Measurements from ENCODE around the gene MYL3. TPM values are rescaled to one million over a fixed set of nuclear protein-coding genes. Genes with fewer than 3 reads are reported as not detected.

MYL3 gene
- polyA plus RNA-seq, 1 of the 3 experiments (the other 2 are of a cell fraction) = not detected

DNA sequence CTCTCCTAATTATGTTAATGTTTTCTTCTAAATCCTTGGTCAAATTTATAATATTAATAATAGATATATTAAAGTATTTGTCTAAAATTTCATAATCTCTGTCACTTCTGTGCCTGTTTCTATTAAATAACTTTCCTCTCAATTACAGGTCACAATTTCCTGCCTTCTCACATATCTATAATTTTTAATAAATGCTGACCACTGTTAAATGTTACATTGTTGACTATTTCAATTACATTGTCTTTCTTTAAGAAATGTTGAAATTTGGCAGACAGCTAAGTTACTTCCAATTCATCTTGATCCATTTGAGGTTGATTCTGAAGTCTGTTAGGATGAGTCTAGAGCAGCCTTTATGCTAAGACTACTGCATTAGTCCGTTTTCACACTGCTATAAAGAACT, 41.7 kb downstream of the MYL3 start:
- ChIA-PET CTCF (no interaction called here), POLR2A (no interaction called here)
- Histone ChIP-seq H4K20me1 (ENCODE audit: insufficient read depth) (no peaks in the 10 kb centered on the region), H2AFZ (ENCODE audit: low read depth) (no peak overlapping the region), H3K9me3 (no peaks in the 10 kb centered on the region), H3K4me2 (no peak overlapping the region), H3K79me2 (ENCODE audit: insufficient read depth) (no peaks in the 10 kb centered on the region), H3K9ac (no peak overlapping the region), H3K4me1 (ENCODE audit: control insufficient read depth in 1 of 2, insufficient read depth in 2 of 2, low read depth in 1 of 2, low read length in 1 of 2) (no peaks in the 10 kb centered on the region), H3K9me2 (0 out of 2 replicates have a peak, but pooled peaks cover 4% of the 10 kb centered on the region), H3K4me3 (ENCODE audit: low read depth in 2 of 2, low read length in 1 of 2) (no peak overlapping the region), H3K36me3 (replicated peaks in 1 of 2; ENCODE audit: control insufficient read depth in 1 of 2, insufficient read depth in 2 of 2, low read length in 1 of 2) (no peaks in the 10 kb centered on the region), H3F3A (replicated peaks; ENCODE audit: insufficient read depth) (no peaks in the 10 kb centered on the region), H3K27ac (ENCODE audit: low read depth in 2 of 2, low read length in 1 of 2) (no peak overlapping the region), H3K27me3 (ENCODE audit: insufficient read depth) (no peaks in the 10 kb centered on the region)
- TF ChIP-seq, protein P1, sequence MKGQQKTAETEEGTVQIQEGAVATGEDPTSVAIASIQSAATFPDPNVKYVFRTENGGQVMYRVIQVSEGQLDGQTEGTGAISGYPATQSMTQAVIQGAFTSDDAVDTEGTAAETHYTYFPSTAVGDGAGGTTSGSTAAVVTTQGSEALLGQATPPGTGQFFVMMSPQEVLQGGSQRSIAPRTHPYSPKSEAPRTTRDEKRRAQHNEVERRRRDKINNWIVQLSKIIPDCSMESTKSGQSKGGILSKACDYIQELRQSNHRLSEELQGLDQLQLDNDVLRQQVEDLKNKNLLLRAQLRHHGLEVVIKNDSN (IDR thresholded peaks at IDR 0.05; ENCODE audit: borderline replicate concordance, low read depth) = no peak
- TF ChIP-seq GABPA (IDR thresholded peaks at IDR 0.05; ENCODE audit: low read depth) = no peak
- no peak for DNase-seq
- WGBS (ENCODE audit: low lambda C conversion rate) = 0% methylated on average over 1 of the region's 1 CpG

DNA sequence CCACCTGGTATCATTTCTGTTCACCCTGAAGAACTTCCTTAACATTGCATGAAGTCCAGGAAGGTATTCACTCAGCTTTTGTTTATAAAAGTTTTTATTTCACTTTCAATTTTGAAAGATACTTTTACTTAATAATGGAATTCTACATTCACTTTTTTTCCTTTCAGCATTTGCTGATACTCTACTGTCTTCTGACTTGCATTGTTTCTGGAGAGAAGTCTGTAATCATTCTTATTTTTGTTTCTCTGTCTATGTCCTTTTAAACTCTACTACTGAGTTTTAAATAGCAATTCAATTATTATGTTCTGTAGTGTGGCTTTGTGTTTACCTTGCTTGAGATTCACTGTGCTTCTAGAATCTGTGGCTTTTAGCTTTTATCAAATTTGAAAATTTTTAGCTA, 42.4 kb downstream of the MYL3 start:
- Histone ChIP-seq H3F3A (replicated peaks; ENCODE audit: insufficient read depth) (no peaks in the 10 kb centered on the region), H3K36me3 (replicated peaks in 1 of 2; ENCODE audit: control insufficient read depth in 1 of 2, insufficient read depth in 2 of 2, low read length in 1 of 2) (no peaks in the 10 kb centered on the region), H3K9ac (no peak overlapping the region), H3K4me2 (no peak overlapping the region), H3K79me2 (ENCODE audit: insufficient read depth) (no peaks in the 10 kb centered on the region), H3K4me1 (ENCODE audit: control insufficient read depth in 1 of 2, insufficient read depth in 2 of 2, low read depth in 1 of 2, low read length in 1 of 2) (no peaks in the 10 kb centered on the region), H3K9me2 (0 out of 2 replicates have a peak, but pooled peaks cover 4% of the 10 kb centered on the region), H3K27ac (ENCODE audit: low read depth in 2 of 2, low read length in 1 of 2) (no peak overlapping the region), H3K4me3 (ENCODE audit: low read depth in 2 of 2, low read length in 1 of 2) (no peak overlapping the region), H4K20me1 (ENCODE audit: insufficient read depth) (no peaks in the 10 kb centered on the region), H2AFZ (ENCODE audit: low read depth) (no peak overlapping the region), H3K27me3 (ENCODE audit: insufficient read depth) (no peaks in the 10 kb centered on the region), H3K9me3 (no peaks in the 10 kb centered on the region)
- no peak for DNase-seq
- TF ChIP-seq SIN3A (IDR thresholded peaks at IDR 0.05; ENCODE audit: borderline replicate concordance, low read depth, low read length) = no peak
- ChIA-PET CTCF (no interaction called here), POLR2A (no interaction called here)

DNA sequence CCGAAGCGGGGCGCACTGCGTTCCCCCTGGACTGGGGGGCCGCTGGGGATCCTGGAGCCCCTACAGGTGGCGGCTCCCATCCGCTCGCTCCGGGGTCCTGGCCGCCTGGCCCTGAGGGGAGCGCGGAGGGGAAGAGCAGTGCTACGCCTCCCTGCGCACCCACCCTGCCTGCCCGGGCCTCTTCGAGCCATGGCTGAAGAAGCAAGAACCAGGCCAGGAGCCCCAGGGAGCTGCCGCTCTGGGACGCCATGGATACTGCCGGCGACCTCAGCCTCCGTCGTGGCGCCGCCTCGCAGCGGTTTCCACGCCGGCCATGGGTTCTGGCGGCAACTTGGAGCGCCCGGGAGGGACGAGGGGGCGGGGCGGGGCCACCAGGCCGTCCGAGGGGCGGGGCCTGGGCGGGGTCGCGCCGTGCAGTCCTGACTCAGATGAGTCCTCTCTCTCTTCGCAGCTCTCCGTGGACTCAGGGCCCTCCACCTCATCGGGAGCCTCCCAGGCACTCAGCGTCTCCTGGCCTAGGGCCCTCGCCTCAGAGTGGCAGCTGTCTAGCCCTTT, 50.9 kb downstream of the MYL3 start:
- Histone ChIP-seq H3K4me2 (no peak overlapping the region), H3K9me2 (no peaks in the 10 kb centered on the region), H3K9ac (no peak overlapping the region), H3F3A (replicated peaks; ENCODE audit: insufficient read depth) (no peaks in the 10 kb centered on the region), H3K9me3 (no peaks in the 10 kb centered on the region), H4K20me1 (ENCODE audit: insufficient read depth) (no peaks in the 10 kb centered on the region), H2AFZ (ENCODE audit: low read depth) (no peak overlapping the region), H3K27ac (ENCODE audit: low read depth in 2 of 2, low read length in 1 of 2) (no peak overlapping the region), H3K4me3 (ENCODE audit: low read depth in 2 of 2, low read length in 1 of 2) (no peak overlapping the region), H3K4me1 (ENCODE audit: control insufficient read depth in 1 of 2, insufficient read depth in 2 of 2, low read depth in 1 of 2, low read length in 1 of 2) (no peaks in the 10 kb centered on the region; a peak in 1 of 4 replicates), H3K79me2 (ENCODE audit: insufficient read depth) (no peaks in the 10 kb centered on the region), H3K36me3 (replicated peaks in 1 of 2; ENCODE audit: control insufficient read depth in 1 of 2, insufficient read depth in 2 of 2, low read length in 1 of 2) (no peaks in the 10 kb centered on the region), H3K27me3 (ENCODE audit: insufficient read depth) (no peaks in the 10 kb centered on the region)
- CTCF ChIA-PET = interaction anchor here (0.9 to 1.3 kb wide), 2 partner anchors 34 to 82 kb away, joined by 3 to 4 read pairs; no protein-coding TSS in a partner anchor
- 20% methylated on average over 2 of the region's 46 CpGs for WGBS (ENCODE audit: low lambda C conversion rate)
- DNase-seq = peak; percentile 84
- POLR2A ChIA-PET = no interaction called here
- no peak for TF ChIP-seq MXI1 (IDR thresholded peaks at IDR 0.05; ENCODE audit: low read depth, low read length)
- TF ChIP-seq EP300 (IDR thresholded peaks at IDR 0.05; ENCODE audit: borderline replicate concordance in 1 of 2, low read depth in 1 of 2, low read length in 1 of 2) = no peak
- no peak for TF ChIP-seq FOXJ3 (CRISPR knock-in tag; IDR thresholded peaks at IDR 0.05)
- no peak for TF ChIP-seq TEAD4 (IDR thresholded peaks at IDR 0.05; ENCODE audit: borderline replicate concordance, insufficient read depth)
- TF ChIP-seq, protein P1 (IDR thresholded peaks at IDR 0.05; ENCODE audit: borderline replicate concordance, low read depth) = no peak
- TF ChIP-seq, protein P2, sequence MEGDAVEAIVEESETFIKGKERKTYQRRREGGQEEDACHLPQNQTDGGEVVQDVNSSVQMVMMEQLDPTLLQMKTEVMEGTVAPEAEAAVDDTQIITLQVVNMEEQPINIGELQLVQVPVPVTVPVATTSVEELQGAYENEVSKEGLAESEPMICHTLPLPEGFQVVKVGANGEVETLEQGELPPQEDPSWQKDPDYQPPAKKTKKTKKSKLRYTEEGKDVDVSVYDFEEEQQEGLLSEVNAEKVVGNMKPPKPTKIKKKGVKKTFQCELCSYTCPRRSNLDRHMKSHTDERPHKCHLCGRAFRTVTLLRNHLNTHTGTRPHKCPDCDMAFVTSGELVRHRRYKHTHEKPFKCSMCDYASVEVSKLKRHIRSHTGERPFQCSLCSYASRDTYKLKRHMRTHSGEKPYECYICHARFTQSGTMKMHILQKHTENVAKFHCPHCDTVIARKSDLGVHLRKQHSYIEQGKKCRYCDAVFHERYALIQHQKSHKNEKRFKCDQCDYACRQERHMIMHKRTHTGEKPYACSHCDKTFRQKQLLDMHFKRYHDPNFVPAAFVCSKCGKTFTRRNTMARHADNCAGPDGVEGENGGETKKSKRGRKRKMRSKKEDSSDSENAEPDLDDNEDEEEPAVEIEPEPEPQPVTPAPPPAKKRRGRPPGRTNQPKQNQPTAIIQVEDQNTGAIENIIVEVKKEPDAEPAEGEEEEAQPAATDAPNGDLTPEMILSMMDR (IDR thresholded peaks at IDR 0.05) = no peak
- TF ChIP-seq SMC3 (IDR thresholded peaks at IDR 0.05; ENCODE audit: low read depth, low read length) = no peak
- no peak for TF ChIP-seq CHD2 (IDR thresholded peaks at IDR 0.05; ENCODE audit: low read length, partially characterized antibody)
- TF ChIP-seq FOSL2 (IDR thresholded peaks at IDR 0.05; ENCODE audit: borderline replicate concordance, low read depth) = no peak
- no peak for TF ChIP-seq NFIC (IDR thresholded peaks at IDR 0.05; ENCODE audit: borderline replicate concordance)

All from SK-N-SH (cell line).